Measurements from ENCODE around the gene PCK1.

PCK1 gene

DNA sequence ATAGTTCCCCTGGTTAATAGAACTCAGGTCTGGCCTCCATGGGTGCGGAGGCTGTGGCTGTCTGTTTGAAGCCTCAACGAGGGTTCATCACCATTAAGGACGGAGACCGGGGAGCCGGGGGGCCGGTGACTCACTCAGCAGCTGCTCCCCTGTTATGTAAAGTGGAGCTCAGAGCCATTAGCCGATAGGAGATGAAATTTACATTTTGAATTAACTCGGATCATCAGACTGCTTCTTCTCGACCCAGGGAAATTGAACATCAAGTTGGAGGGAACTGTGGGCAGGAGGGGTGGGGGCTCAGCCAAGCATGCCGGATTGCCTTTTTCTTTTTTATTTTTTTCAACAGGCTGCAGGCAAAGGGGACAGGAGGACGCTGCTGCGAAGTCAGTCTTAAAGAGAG is 12.3 kb downstream of the PCK1 start:
- TF ChIP-seq, protein P1, sequence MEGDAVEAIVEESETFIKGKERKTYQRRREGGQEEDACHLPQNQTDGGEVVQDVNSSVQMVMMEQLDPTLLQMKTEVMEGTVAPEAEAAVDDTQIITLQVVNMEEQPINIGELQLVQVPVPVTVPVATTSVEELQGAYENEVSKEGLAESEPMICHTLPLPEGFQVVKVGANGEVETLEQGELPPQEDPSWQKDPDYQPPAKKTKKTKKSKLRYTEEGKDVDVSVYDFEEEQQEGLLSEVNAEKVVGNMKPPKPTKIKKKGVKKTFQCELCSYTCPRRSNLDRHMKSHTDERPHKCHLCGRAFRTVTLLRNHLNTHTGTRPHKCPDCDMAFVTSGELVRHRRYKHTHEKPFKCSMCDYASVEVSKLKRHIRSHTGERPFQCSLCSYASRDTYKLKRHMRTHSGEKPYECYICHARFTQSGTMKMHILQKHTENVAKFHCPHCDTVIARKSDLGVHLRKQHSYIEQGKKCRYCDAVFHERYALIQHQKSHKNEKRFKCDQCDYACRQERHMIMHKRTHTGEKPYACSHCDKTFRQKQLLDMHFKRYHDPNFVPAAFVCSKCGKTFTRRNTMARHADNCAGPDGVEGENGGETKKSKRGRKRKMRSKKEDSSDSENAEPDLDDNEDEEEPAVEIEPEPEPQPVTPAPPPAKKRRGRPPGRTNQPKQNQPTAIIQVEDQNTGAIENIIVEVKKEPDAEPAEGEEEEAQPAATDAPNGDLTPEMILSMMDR (IDR thresholded peaks at IDR 0.05; ENCODE audit: extremely low read depth, missing control alignments): no peak
- no peak for DNase-seq (ENCODE audit: low spot score)

DNA sequence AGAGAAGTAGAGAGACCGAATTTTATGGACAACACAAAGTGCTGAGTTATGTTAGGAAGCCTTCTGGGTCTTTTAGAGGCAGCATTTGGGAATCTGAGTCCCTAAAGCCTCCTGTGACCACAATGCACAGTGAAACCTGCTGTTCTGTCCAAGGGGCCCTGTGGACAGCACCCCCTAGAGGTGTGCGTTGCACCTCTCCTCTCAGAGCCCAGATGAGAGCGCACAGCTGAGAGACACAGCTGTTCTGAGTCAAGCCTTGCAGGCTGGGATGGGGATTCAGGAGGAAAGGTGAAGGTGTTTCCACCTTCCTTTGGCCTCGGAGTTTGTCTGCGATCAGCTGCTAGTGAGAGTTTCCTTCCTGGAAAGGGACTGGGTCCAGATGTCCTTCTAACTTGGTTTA is 13.0 kb downstream of the PCK1 start:
- TF ChIP-seq, protein P1 (IDR thresholded peaks at IDR 0.05; ENCODE audit: extremely low read depth, missing control alignments): no peak
- DNase-seq (ENCODE audit: low spot score): no peak

DNA sequence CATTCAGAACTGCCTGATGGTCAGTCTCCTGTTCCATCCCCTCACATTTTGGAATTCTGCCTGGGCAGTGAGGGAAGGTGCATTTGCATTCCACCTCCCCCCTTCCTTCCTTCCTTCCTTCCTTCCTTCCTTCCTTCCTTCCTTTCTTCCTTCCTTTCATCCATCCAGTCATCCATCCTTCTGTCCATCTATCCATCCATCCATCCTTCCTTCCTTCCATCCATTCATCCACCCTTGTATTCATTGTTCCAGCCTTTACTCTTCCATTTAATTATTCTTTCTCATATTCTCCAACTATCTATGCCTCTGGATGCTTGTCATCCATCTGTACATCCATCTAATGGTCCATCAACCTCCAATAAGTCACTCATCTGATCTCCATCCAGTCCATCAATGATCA is 14.0 kb downstream of the PCK1 start:
- no peak for DNase-seq (ENCODE audit: low spot score)
- TF ChIP-seq, protein P1 (IDR thresholded peaks at IDR 0.05; ENCODE audit: extremely low read depth, missing control alignments): no peak

DNA sequence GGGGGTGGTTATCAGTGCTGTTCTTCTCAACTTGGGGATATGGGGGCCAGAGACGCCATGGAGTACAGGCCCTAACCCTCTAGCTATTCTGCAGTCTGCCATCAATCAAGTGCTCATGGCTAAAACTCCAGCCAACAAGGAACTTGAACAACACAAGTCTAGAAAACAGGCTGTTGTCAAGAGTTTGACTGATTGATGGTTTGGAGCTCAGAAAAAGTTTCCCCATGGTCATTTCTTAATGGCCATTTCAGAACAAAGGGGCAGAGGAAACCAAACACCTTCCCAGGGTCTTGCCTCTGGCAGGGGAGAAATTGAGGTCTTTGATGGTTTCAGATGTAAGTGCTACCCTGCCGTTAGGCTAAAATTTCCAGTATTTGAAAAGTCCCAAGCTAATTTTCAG is 15.1 kb downstream of the PCK1 start:
- DNase-seq (ENCODE audit: low spot score): no peak
- TF ChIP-seq, protein P1 (IDR thresholded peaks at IDR 0.05; ENCODE audit: extremely low read depth, missing control alignments): no peak

DNA sequence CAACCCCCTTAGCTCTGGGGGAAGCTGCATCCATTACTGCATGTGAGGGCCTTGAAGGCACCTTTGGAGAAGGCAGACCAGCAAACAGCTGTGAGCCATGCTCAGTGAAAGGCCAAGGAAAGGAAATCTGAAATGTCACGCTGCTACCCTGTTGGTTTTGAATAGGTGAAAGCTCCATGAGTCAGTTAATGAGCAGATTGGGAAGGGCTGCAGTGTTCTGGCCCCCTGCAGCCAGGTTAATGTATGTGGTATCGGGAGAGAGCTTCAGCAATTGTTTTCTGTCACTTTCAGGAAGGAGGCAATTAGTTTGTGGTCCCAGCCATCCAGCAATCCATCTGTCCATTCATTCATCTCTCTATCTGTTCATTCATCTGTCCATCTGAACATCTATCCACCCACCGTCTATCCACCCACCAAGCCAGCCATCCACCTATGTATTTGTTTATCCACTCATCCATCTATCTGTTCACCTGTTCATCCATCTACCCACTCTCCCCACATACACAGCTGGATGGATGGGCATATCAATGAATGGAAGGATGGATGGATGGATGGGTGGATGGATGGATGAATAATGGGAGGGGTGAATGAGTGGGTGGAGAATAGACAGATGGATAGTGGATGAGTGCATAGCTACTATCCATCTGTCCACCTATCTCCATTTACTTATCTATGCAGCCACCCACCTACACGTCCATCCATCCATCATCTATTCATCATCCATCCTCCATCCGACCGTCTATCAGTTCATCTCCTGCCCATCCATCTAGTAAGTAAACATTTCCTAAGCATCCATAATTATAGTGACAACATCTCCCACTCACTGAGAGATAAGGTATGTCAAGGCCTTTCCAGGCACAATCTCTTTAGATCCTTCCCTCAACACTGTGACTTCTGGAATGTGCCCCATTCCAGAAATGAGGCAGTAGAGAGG is 16.0 kb downstream of the PCK1 start:
- TF ChIP-seq, protein P1 (IDR thresholded peaks at IDR 0.05; ENCODE audit: extremely low read depth, missing control alignments): no peak

DNA sequence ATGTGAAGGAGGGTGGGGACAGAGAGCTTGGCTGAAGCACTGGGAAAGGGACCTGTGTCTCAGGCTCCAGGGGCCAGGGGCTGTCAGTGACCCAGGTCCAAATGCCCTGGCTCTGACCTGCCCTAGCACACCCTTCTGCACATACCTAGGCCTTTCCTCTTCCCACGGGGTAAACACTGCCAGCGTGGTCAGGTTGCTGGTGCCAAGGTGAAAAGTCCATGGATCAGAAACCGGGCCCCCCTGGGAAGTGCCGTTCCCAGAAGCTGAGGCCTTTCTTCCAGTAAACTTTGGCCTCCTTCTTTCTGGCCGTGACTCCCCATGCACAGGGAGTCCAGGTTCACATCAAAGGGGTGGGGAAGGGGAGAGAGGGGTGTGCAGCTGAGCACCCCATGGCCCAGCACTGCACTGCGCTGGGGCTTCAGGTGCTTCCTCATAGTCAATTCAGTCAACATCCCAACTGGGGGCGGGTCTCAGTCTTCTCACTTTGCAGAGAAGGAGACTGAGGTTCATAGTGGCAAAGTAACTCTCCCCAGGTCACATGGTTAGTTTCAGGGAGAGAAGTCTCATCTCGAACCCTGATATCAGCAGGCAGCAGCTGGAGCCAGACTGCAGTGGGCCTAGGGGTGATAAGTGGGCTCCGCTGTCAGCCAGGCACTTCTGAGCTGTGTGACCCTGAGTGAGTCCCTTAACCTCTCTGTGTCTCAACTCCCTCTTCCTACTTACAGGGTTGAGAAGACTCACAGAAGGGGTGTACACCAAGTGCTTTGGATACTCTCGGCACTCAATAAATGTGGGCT is 17.0 kb downstream of the PCK1 start:
- no peak for DNase-seq (ENCODE audit: low spot score)
- TF ChIP-seq, protein P1 (IDR thresholded peaks at IDR 0.05; ENCODE audit: extremely low read depth, missing control alignments): no peak

More for the DNA sequence above, 16.0 kb downstream of the PCK1 start:
- DNase-seq (ENCODE audit: low spot score): no peak

All from GM20000 (cell line).